H1 (cell line): ENCODE data around the gene TRIM44. TPM values are rescaled to one million over a fixed set of nuclear protein-coding genes. Genes with fewer than 3 reads are reported as not detected.

ENCODE experiments used
- CTCF ChIA-PET: fragments of 300-600 bp; sonication (Branson Sonifier 250); formaldehyde crosslinking; loops from one replicate; lab custom pipeline; 2021; ENCODE audit not compliant: partially characterized antibody; lab: Charles Lee
- POLR2A ChIA-PET: fragments of 300-600 bp; sonication (Branson Sonifier 250); formaldehyde crosslinking; loops from one replicate; lab custom pipeline; 2021; ENCODE audit warnings: inconsistent platforms; ENCODE audit not compliant: partially characterized antibody; lab: Charles Lee
- DNase-seq, 2 experiments: peaks; one replicate each; pipeline versions ENCODE4 v3.0.0 to v3.0.0-alpha.2; 2010 to 2022; ENCODE audit warnings: low spot score in 2 of 2, low read depth in 1 of 2, mixed read lengths in 1 of 2
- FAIRE-seq: peaks from 2 replicates; lab custom pipeline; 2011; peaks lifted over from hg19 to GRCh38; lab: Jason Lieb, UNC
- H2AFZ ChIP-seq: 2 replicates; pipeline ENCODE4 v1.8.1; 2012; ENCODE audit warnings: low read length, inconsistent platforms
- H2AK5ac ChIP-seq: 2 replicates; pipeline ENCODE4 v1.6.1; 2013; ENCODE audit warnings: low read depth, low read length
- H2BK120ac ChIP-seq: replicated peaks from 2 replicates; pipeline ENCODE3; 2013; ENCODE audit warnings: low read depth, low read length, inconsistent platforms
- H2BK12ac ChIP-seq: 2 replicates; pipeline ENCODE4 v1.6.1; 2013; ENCODE audit warnings: low read depth, low read length
- H2BK15ac ChIP-seq: 2 replicates; pipeline ENCODE4 v1.6.1; 2013; ENCODE audit warnings: low read length
- H2BK20ac ChIP-seq: 2 replicates; pipeline ENCODE4 v1.6.1; 2013; ENCODE audit warnings: low read length
- H2BK5ac ChIP-seq: 2 replicates; pipeline ENCODE4 v1.6.1; 2013; ENCODE audit warnings: low read depth, low read length
- H3K14ac ChIP-seq: 2 replicates; pipeline ENCODE4 v1.6.1; 2013; ENCODE audit warnings: inconsistent platforms; ENCODE audit not compliant: insufficient read length
- H3K18ac ChIP-seq: 2 replicates; pipeline ENCODE4 v1.6.1; 2013; ENCODE audit warnings: low read length; ENCODE audit errors: extremely low read depth
- H3K23ac ChIP-seq: 2 replicates; pipeline ENCODE4 v1.6.1; 2013; ENCODE audit warnings: inconsistent platforms; ENCODE audit not compliant: insufficient read length
- H3K23me2 ChIP-seq: 2 replicates; pipeline ENCODE4 v1.6.1; 2013; ENCODE audit warnings: low read depth, low read length
- H3K27ac ChIP-seq: 2 replicates; pipeline ENCODE4 v1.6.1; 2011; ENCODE audit warnings: low read depth, low read length, inconsistent platforms
- H3K27me3 ChIP-seq, 4 experiments: replicated peaks in 1 of 4; 1 replicate in 1 of 4; 2 replicates in 3 of 4; pipeline versions ENCODE4 v1.6.1 to v1.8.1; 2011 to 2013; ENCODE audit warnings: low read length in 3 of 4, mild to moderate bottlenecking in 3 of 4, inconsistent platforms in 2 of 4, mixed read lengths in 2 of 4, moderate library complexity in 1 of 4; ENCODE audit not compliant: control insufficient read depth in 3 of 4, insufficient read depth in 3 of 4; ENCODE audit errors: extremely low read depth in 1 of 4
- H3K36me3 ChIP-seq, 4 experiments: 2 replicates each; pipeline versions ENCODE4 v1.6.1 to v1.8.1; 2011 to 2013; ENCODE audit warnings: mild to moderate bottlenecking in 4 of 4, low read length in 3 of 4, moderate library complexity in 2 of 4, control low read depth in 1 of 4, inconsistent platforms in 1 of 4; ENCODE audit not compliant: insufficient read depth in 4 of 4, control insufficient read depth in 2 of 4
- H3K4ac ChIP-seq: replicated peaks from 2 replicates; pipeline ENCODE3; 2013; ENCODE audit warnings: low read length, low read depth, mixed read lengths, inconsistent platforms; ENCODE audit not compliant: insufficient read length
- H3K4me1 ChIP-seq, 4 experiments: replicated peaks in 1 of 4; 1 replicate in 1 of 4; 2 replicates in 3 of 4; pipeline versions ENCODE4 v1.6.1 to v1.8.1; 2011 to 2013; ENCODE audit warnings: low read length in 3 of 4, inconsistent platforms in 2 of 4, mixed read lengths in 1 of 4; ENCODE audit not compliant: insufficient read depth in 4 of 4, control insufficient read depth in 3 of 4
- H3K4me2 ChIP-seq, 2 experiments: 2 replicates each; pipeline versions ENCODE4 v1.6.1 to v1.8.1; 2011 to 2013; ENCODE audit warnings: low read depth in 2 of 2, low read length in 2 of 2, control low read depth in 1 of 2, inconsistent platforms in 1 of 2, mild to moderate bottlenecking in 1 of 2; ENCODE audit not compliant: insufficient read depth in 1 of 2
- H3K4me3 ChIP-seq, 4 experiments: fragments of 200-600, 300-600 bp in 1 of 4; sonication (generic), shearing (Covaris generic), sonication (Bioruptor Twin) in 1 of 4; 2 replicates each; pipeline versions ENCODE4 v1.5.1 to v1.8.1; 2011 to 2016; ENCODE audit warnings: low read length in 4 of 4, low read depth in 3 of 4, control low read depth in 2 of 4, inconsistent platforms in 2 of 4, mild to moderate bottlenecking in 2 of 4, mixed read lengths in 1 of 4, moderate library complexity in 1 of 4; ENCODE audit not compliant: insufficient read depth in 2 of 4; ENCODE audit errors: extremely low read depth in 1 of 4
- H3K56ac ChIP-seq: replicated peaks from 2 replicates; pipeline ENCODE3; 2013; ENCODE audit warnings: low read depth, mild to moderate bottlenecking, mixed read lengths, low read length, inconsistent platforms; ENCODE audit not compliant: insufficient read length
- H3K79me1 ChIP-seq: 2 replicates; pipeline ENCODE4 v1.6.1; 2013; ENCODE audit warnings: low read depth, low read length, control low read depth
- H3K79me2 ChIP-seq, 2 experiments: 2 replicates each; pipeline versions ENCODE4 v1.6.1 to v1.8.1; 2012 to 2013; ENCODE audit warnings: low read length in 2 of 2, mild to moderate bottlenecking in 2 of 2, inconsistent platforms in 1 of 2; ENCODE audit not compliant: insufficient read depth in 2 of 2, control insufficient read depth in 1 of 2
- H3K9ac ChIP-seq, 4 experiments: replicated peaks in 1 of 4; 1 replicate in 1 of 4; 2 replicates in 3 of 4; pipeline versions ENCODE4 v1.6.1 to v1.8.1; 2011 to 2013; ENCODE audit warnings: low read depth in 3 of 4, low read length in 3 of 4, control low read depth in 2 of 4, mild to moderate bottlenecking in 2 of 4, moderate library complexity in 2 of 4, inconsistent platforms in 1 of 4; ENCODE audit errors: extremely low read depth in 1 of 4
- H3K9me3 ChIP-seq, 2 experiments: 2 replicates each; pipeline versions ENCODE4 v1.6.1 to v1.8.1; 2012 to 2013; ENCODE audit warnings: mild to moderate bottlenecking in 2 of 2, moderate library complexity in 2 of 2, control low read depth in 1 of 2, inconsistent platforms in 1 of 2, low read depth in 1 of 2, low read length in 1 of 2, mixed read lengths in 1 of 2; ENCODE audit not compliant: insufficient read depth in 2 of 2
- H4K20me1 ChIP-seq, 2 experiments: replicated peaks in 1 of 2; 2 replicates each; pipeline versions ENCODE3 to v1.8.1; 2011 to 2013; ENCODE audit warnings: inconsistent platforms in 2 of 2, low read length in 2 of 2, mild to moderate bottlenecking in 1 of 2; ENCODE audit not compliant: insufficient read depth in 2 of 2, control insufficient read depth in 1 of 2
- H4K5ac ChIP-seq: 2 replicates; pipeline ENCODE4 v1.6.1; 2013; ENCODE audit warnings: low read length, low read depth, mixed read lengths, inconsistent platforms; ENCODE audit not compliant: insufficient read length
- H4K8ac ChIP-seq: 2 replicates; pipeline ENCODE4 v1.8.0; 2013; ENCODE audit warnings: mild to moderate bottlenecking, moderate library complexity, low read length, inconsistent platforms; ENCODE audit not compliant: insufficient read depth; ENCODE audit errors: extremely low read depth
- H4K91ac ChIP-seq: replicated peaks from 2 replicates; pipeline ENCODE3; 2013; ENCODE audit warnings: low read length, mixed read lengths, inconsistent platforms; ENCODE audit not compliant: insufficient read length
- GABPA ChIP-seq: IDR thresholded peaks from 2 replicates; pipeline ENCODE4 v1.6.1; 2011; ENCODE audit warnings: mild to moderate bottlenecking, low read length, moderate library complexity, borderline replicate concordance; ENCODE audit not compliant: insufficient read depth
- HDAC2 ChIP-seq, 2 experiments: fragments of 300-600 bp in 1 of 2; sonication (generic) in 1 of 2; IDR thresholded peaks; 2 replicates each; pipeline ENCODE4 v1.6.1; 2011 to 2012; ENCODE audit warnings: low read depth in 2 of 2, low read length in 2 of 2, mild to moderate bottlenecking in 2 of 2, moderate library complexity in 2 of 2, borderline replicate concordance in 1 of 2, inconsistent platforms in 1 of 2
- JUN ChIP-seq: IDR thresholded peaks from 2 replicates; pipeline ENCODE4 v1.6.1; 2011; ENCODE audit warnings: low read depth, mild to moderate bottlenecking, improper control_type of control experiment, low read length
- WGBS, 2 experiments: shearing (Covaris generic) in 1 of 2; methylation state at CpG; one replicate each; pipeline versions ENCODE4 v1.1.6 to v1.1.7; 2013 to 2015; ENCODE audit warnings: low lambda C conversion rate in 2 of 2, mixed read lengths in 2 of 2, inconsistent platforms in 1 of 2, low coverage in 1 of 2, missing lambda C conversion rate in 1 of 2; ENCODE audit not compliant: insufficient replicate concordance in 2 of 2, insufficient coverage in 1 of 2, insufficient read length in 1 of 2; ENCODE audit errors: extremely low coverage in 1 of 2, missing lambda C conversion rate in 1 of 2; 5-methylcytosine and 5-hydroxymethylcytosine counted together
- polyA plus RNA-seq, 7 experiments: library from polyadenylated mRNA; depleted of rRNA in 3 of 7; stranded (reverse) in 5 of 7; unstranded in 2 of 7; fragments of >200 nt in 5 of 7; fragments of 200-250 nt in 2 of 7; gene quantifications; 1 replicate in 5 of 7; 2 replicates in 1 of 7; 4 replicates in 1 of 7; pipeline versions ENCODE4 v1.2.1 to v1.2.3, GENCODE V29; 2011 to 2013; ENCODE audit warnings: missing spikeins in 2 of 7, mixed read lengths in 2 of 7
- total RNA-seq: library from RNA; stranded (reverse); fragmentation: NEBNext Ultra II Directional; extraction: Animal tissue kit (Norgen Biotek cat#: 25700); gene quantifications from 2 replicates; pipeline ENCODE4 v1.2.1, GENCODE V29; 2021

The TRIM44 gene
- total and polyA plus RNA-seq, 2 of the 8 experiments (the other 6 are each of a cell fraction or from before 2014, with no cell fraction given): 13.9 to 34.4 TPM

DNA sequence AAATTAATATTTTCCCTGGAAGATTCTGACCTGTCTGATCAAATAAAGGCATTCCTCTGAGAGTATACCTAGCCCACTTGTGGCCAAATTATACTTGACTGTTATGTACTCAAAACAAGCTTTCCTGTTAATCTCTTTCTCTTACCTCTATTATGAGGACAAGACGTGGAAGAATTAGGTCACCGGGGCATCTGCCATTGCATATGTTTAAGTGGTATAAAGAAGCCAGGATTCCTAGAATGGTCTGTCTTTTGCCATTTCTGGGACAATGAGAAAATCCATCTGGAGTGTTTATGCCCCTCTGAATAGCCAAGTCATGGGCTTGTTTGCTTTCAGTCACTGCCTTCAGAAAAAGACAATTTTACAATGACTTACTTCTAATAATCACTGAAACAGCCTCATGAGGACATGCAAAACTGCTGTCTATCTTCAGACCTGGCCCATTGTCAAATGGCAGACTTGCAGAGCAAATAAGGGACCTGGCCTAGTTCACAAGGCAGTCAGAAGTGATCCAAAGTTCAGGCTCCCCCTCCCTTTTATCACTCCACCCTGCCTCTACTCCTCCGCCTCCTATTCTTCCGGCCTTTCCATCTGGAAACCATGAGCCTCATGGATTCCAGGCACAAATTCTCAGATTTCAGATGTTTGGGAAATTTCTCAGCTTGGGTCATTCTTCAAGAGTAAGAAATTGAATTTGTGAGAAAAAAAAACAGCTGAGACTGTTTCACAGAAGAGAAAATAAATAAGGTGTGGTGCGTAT, 153.2 kb downstream of the TRIM44 start:
- Histone ChIP-seq H2BK20ac (no peak overlapping the region), H3K36me3 (no peaks in the 10 kb centered on the region), H2BK120ac (no peak overlapping the region), H2BK15ac (no peak overlapping the region), H4K8ac (no peak overlapping the region), H2BK5ac (no peak overlapping the region), H3K4me1 (no peaks in the 10 kb centered on the region), H3K9ac (no peak overlapping the region), H3K4me3 (no peak overlapping the region), H4K20me1 (no peaks in the 10 kb centered on the region), H3K23ac (no peak overlapping the region), H3K14ac (no peak overlapping the region), H3K79me2 (no peaks in the 10 kb centered on the region), H2AK5ac (no peak overlapping the region), H3K27me3 (no peaks in the 10 kb centered on the region), H3K79me1 (no peaks in the 10 kb centered on the region), H3K23me2 (no peaks in the 10 kb centered on the region), H3K4ac (no peak overlapping the region), H3K9me3 (no peaks in the 10 kb centered on the region), H3K56ac (no peak overlapping the region), H3K27ac (no peak overlapping the region), H2BK12ac (no peak overlapping the region), H3K4me2 (no peak overlapping the region), H2AFZ (no peak overlapping the region), H3K18ac (no peak overlapping the region), H4K91ac (no peak overlapping the region), H4K5ac (no peak overlapping the region)
- POLR2A ChIA-PET: interaction anchor here (1.1 kb wide), 1 partner anchor 198 kb away, joined by 4 read pairs; no protein-coding TSS in a partner anchor
- DNase-seq: no peak
- CTCF ChIA-PET: interaction anchor here (0.6 to 12.0 kb wide), 5 partner anchors 18 to 328 kb away, joined by 3 to 187 read pairs (median 3); no protein-coding TSS in a partner anchor
- no peak for FAIRE-seq
- 89% methylated on average over 5 of the region's 5 CpGs; no CpG with 5 or more reads in 1 of the 2 experiments for WGBS, 2 experiments
- TF ChIP-seq HDAC2 (IDR thresholded peaks at IDR 0.05; ENCODE audit: borderline replicate concordance in 1 of 2, low read depth in 2 of 2, low read length in 2 of 2): no peak
- TF ChIP-seq JUN: no peak
- no peak for TF ChIP-seq GABPA
